Fibroblast of skin of left biceps (primary cell): ENCODE measurements around the gene ZNF414.
"Not testable (repeated sequence)": the region's sequence is repeated elsewhere in the genome, so short reads cannot be mapped to it uniquely, and the experiment has no call there.

Experiments used
- DNase-seq, 2 experiments: peaks; one replicate each; pipeline ENCODE4 v3.0.0-alpha.2; 2013; ENCODE audit warnings: low read depth in 2 of 2

ZNF414 gene

GRCh38 chr19:8513687-8514504 lies at the start of gene ZNF414:
ZNF414 (minus strand) TSS chr19:8514167; CDS start chr19:8514046, 121 bp downstream.
- DNase-seq: peak; percentile 94

- DNase-seq: no peak
These were observed 47.3 kb upstream of the ZNF414 start for GRCh38 chr19:8561075-8561764.

- no peak for DNase-seq
These were observed 44.4 kb upstream of the ZNF414 start for GRCh38 chr19:8558325-8558724.

- DNase-seq: no peak
These were observed 43.8 kb upstream of the ZNF414 start for GRCh38 chr19:8557642-8558238.

GRCh38 chr19:8553729-8554128 lies 39.8 kb upstream of the ZNF414 start:
- DNase-seq: not testable (repeated sequence)

- no peak for DNase-seq
These were observed 38.8 kb upstream of the ZNF414 start for GRCh38 chr19:8552810-8553209.

- no peak for DNase-seq
These were observed 36.1 kb upstream of the ZNF414 start for GRCh38 chr19:8550070-8550469.

- DNase-seq: no peak
These were observed 31.8 kb upstream of the ZNF414 start for GRCh38 chr19:8545743-8546142.

GRCh38 chr19:8544168-8544567 lies 30.2 kb upstream of the ZNF414 start:
- no peak for DNase-seq

- DNase-seq: no peak
These were observed 25.7 kb upstream of the ZNF414 start for GRCh38 chr19:8539621-8540149.

- DNase-seq: no peak
These were observed 23.1 kb upstream of the ZNF414 start for GRCh38 chr19:8537099-8537498.

- no peak for DNase-seq
These were observed 22.3 kb upstream of the ZNF414 start for GRCh38 chr19:8536282-8536681.

- no peak for DNase-seq
These were observed 18.3 kb upstream of the ZNF414 start for GRCh38 chr19:8532225-8532624.

GRCh38 chr19:8531470-8531869 lies 17.5 kb upstream of the ZNF414 start:
- no peak for DNase-seq

- DNase-seq: no peak
These were observed 16.2 kb upstream of the ZNF414 start for GRCh38 chr19:8530061-8530679.

- no peak for DNase-seq
These were observed 15.5 kb upstream of the ZNF414 start for GRCh38 chr19:8529369-8530006.

- DNase-seq: no peak
These were observed 14.5 kb upstream of the ZNF414 start for GRCh38 chr19:8528500-8528899.

- peak; percentile 72 to 78 for DNase-seq
These were observed 12.6 kb upstream of the ZNF414 start for GRCh38 chr19:8526345-8527091.

- no peak for DNase-seq
These were observed 11.4 kb upstream of the ZNF414 start for GRCh38 chr19:8525401-8525684.

- DNase-seq: no peak
These were observed 5.4 kb upstream of the ZNF414 start for GRCh38 chr19:8519388-8519787.

GRCh38 chr19:8518536-8518935 lies 4.6 kb upstream of the ZNF414 start:
- no peak for DNase-seq
